CD14-positive monocyte (primary cell): Measurements from ENCODE around the gene ANXA4. TPM values are rescaled to one million over a fixed set of nuclear protein-coding genes. Genes with fewer than 3 reads are reported as not detected.
"Not testable (repeated sequence)": the region's sequence is repeated elsewhere in the genome, so short reads cannot be mapped to it uniquely, and the experiment has no call there.

Experiments
- DNase-seq, 3 donors: peaks; one replicate each; pipeline ENCODE4 v3.0.0-alpha.2; 2011 to 2022
- H2AFZ ChIP-seq: 2 replicates; pipeline ENCODE4 v1.6.0; 2012; ENCODE audit warnings: mild to moderate bottlenecking, low read depth, low read length, inconsistent platforms; ENCODE audit not compliant: insufficient read depth, poor library complexity, severe bottlenecking
- H3K27ac ChIP-seq, 2 donors: 1 replicate in 1 of 2; 2 replicates in 1 of 2; pipeline ENCODE4 v1.5.1; 2012 to 2013; ENCODE audit warnings: low read length in 2 of 2, control low read depth in 1 of 2, inconsistent platforms in 1 of 2, low read depth in 1 of 2, mild to moderate bottlenecking in 1 of 2
- H3K27me3 ChIP-seq, 2 donors: one replicate each; pipeline versions ENCODE4 v1.6.0 to v1.6.1; 2011 to 2013; ENCODE audit warnings: low read length in 2 of 2; ENCODE audit not compliant: control insufficient read depth in 2 of 2, insufficient read depth in 2 of 2
- H3K36me3 ChIP-seq, 2 donors: replicated peaks in 1 of 2; 1 replicate in 1 of 2; 2 replicates in 1 of 2; pipeline versions ENCODE4 v1.5.1 to v1.6.1; 2012 to 2013; ENCODE audit warnings: low read length in 2 of 2, control low read depth in 1 of 2, inconsistent platforms in 1 of 2, mild to moderate bottlenecking in 1 of 2; ENCODE audit not compliant: insufficient read depth in 2 of 2, control insufficient read depth in 1 of 2
- H3K4me1 ChIP-seq, 2 donors: 1 replicate in 1 of 2; 2 replicates in 1 of 2; pipeline versions ENCODE4 v1.5.1 to v1.6.1; 2012 to 2013; ENCODE audit warnings: low read length in 2 of 2, control low read depth in 1 of 2, inconsistent platforms in 1 of 2, mild to moderate bottlenecking in 1 of 2, moderate library complexity in 1 of 2; ENCODE audit not compliant: insufficient read depth in 2 of 2, control insufficient read depth in 1 of 2
- H3K4me2 ChIP-seq: replicated peaks from 2 replicates; pipeline ENCODE3; 2012; ENCODE audit warnings: low read length, moderate library complexity, mild to moderate bottlenecking; ENCODE audit not compliant: poor library complexity, severe bottlenecking; ENCODE audit errors: extremely low read depth
- H3K4me3 ChIP-seq, 3 experiments: fragments of 200-600 bp in 1 of 3; sonication (generic) in 1 of 3; replicated peaks in 1 of 3; 1 replicate in 2 of 3; 2 replicates in 1 of 3; pipeline ENCODE4 v1.5.1; 2011 to 2013; ENCODE audit warnings: low read length in 3 of 3, mild to moderate bottlenecking in 3 of 3, control low read depth in 2 of 3, low read depth in 2 of 3, inconsistent platforms in 1 of 3, moderate library complexity in 1 of 3
- H3K79me2 ChIP-seq: 2 replicates; pipeline ENCODE4 v1.6.0; 2012; ENCODE audit warnings: mild to moderate bottlenecking, control low read depth, inconsistent platforms, low read length, moderate library complexity; ENCODE audit not compliant: insufficient read depth
- H3K9ac ChIP-seq: 2 replicates; pipeline ENCODE4 v1.6.0; 2017; ENCODE audit warnings: low read length, mild to moderate bottlenecking; ENCODE audit not compliant: insufficient read depth, poor library complexity, severe bottlenecking
- H3K9me3 ChIP-seq, 2 donors: replicated peaks in 1 of 2; 1 replicate in 1 of 2; 2 replicates in 1 of 2; pipeline versions ENCODE4 v1.5.1 to v1.6.1; 2012 to 2013; ENCODE audit warnings: low read length in 2 of 2, control low read depth in 1 of 2; ENCODE audit not compliant: control insufficient read depth in 1 of 2, insufficient read depth in 1 of 2
- H4K20me1 ChIP-seq: 2 replicates; pipeline ENCODE4 v1.6.0; 2012; ENCODE audit warnings: mild to moderate bottlenecking, low read length, control low read depth, moderate library complexity; ENCODE audit not compliant: insufficient read depth
- H3K27ac Mint-ChIP-seq, 7 donors: one replicate each; pipeline ENCODE4 v1.8.0; 2020; ENCODE audit warnings: mild to moderate bottlenecking in 7 of 7, mixed read lengths in 7 of 7, moderate library complexity in 6 of 7, inconsistent platforms in 2 of 7
- H3K27me3 Mint-ChIP-seq, 3 donors: one replicate each; pipeline ENCODE4 v1.8.0; 2021 to 2022; ENCODE audit warnings: low read depth in 3 of 3, mild to moderate bottlenecking in 3 of 3, mixed read lengths in 3 of 3, moderate library complexity in 3 of 3, inconsistent platforms in 1 of 3
- H3K36me3 Mint-ChIP-seq, 2 donors: one replicate each; pipeline ENCODE4 v1.8.0; 2020; ENCODE audit warnings: mixed read lengths in 2 of 2, inconsistent platforms in 1 of 2, mild to moderate bottlenecking in 1 of 2
- H3K4me1 Mint-ChIP-seq: one replicate; pipeline ENCODE4 v1.8.0; 2020; ENCODE audit warnings: mild to moderate bottlenecking, mixed read lengths
- H3K4me3 Mint-ChIP-seq, 2 donors: one replicate each; pipeline ENCODE4 v1.8.0; 2020; ENCODE audit warnings: mild to moderate bottlenecking in 2 of 2, mixed read lengths in 2 of 2, moderate library complexity in 1 of 2
- H3K9me3 Mint-ChIP-seq, 7 donors: one replicate each; pipeline ENCODE4 v1.8.0; 2020 to 2022; ENCODE audit warnings: mixed read lengths in 7 of 7, mild to moderate bottlenecking in 6 of 7, moderate library complexity in 6 of 7, inconsistent platforms in 2 of 7
- WGBS: methylation state at CpG from one replicate; pipeline ENCODE4 v1.1.5; 2013; ENCODE audit warnings: missing lambda C conversion rate; ENCODE audit not compliant: insufficient coverage; 5-methylcytosine and 5-hydroxymethylcytosine counted together
- intact Hi-C, 2 donors: fragments of 100-400 bp; cut with micrococcal nuclease; formaldehyde crosslinking; loops; one replicate each; pipeline versions ENCODE4 v1.15.0 to v1.15.1; 2023
- polyA plus RNA-seq, 3 donors: library from polyadenylated mRNA; depleted of rRNA in 1 of 3; unstranded in 2 of 3; stranded (reverse) in 1 of 3; fragments of 300-500 nt in 2 of 3; fragments of >200 nt in 1 of 3; fragmentation: Illumina TruSeq in 2 of 3; gene quantifications; 1 replicate in 2 of 3; 2 replicates in 1 of 3; pipeline ENCODE4 v1.2.3, GENCODE V29; 2012 to 2021
- TF ChIP-seq, protein P1 (sequence below): fragments of 200-600 bp; IDR thresholded peaks from one replicate; pipeline ENCODE4 v1.8.0; 2022; ENCODE audit warnings: antibody characterized with exemption, mild to moderate bottlenecking

ANXA4 gene
- polyA plus RNA-seq, 3 donors, result 30.0 to 95.7 (median 64.7) TPM

GRCh38 chr2:69801745-69802290 is 59.9 kb downstream of the ANXA4 start:
- TF ChIP-seq, protein P1, sequence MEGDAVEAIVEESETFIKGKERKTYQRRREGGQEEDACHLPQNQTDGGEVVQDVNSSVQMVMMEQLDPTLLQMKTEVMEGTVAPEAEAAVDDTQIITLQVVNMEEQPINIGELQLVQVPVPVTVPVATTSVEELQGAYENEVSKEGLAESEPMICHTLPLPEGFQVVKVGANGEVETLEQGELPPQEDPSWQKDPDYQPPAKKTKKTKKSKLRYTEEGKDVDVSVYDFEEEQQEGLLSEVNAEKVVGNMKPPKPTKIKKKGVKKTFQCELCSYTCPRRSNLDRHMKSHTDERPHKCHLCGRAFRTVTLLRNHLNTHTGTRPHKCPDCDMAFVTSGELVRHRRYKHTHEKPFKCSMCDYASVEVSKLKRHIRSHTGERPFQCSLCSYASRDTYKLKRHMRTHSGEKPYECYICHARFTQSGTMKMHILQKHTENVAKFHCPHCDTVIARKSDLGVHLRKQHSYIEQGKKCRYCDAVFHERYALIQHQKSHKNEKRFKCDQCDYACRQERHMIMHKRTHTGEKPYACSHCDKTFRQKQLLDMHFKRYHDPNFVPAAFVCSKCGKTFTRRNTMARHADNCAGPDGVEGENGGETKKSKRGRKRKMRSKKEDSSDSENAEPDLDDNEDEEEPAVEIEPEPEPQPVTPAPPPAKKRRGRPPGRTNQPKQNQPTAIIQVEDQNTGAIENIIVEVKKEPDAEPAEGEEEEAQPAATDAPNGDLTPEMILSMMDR, result no peak
- no peak for DNase-seq
- peaks cover 52% of the 10 kb centered on the region for H3K4me1 Mint-ChIP-seq
- Histone ChIP-seq H3K79me2 (no peaks in the 10 kb centered on the region), H2AFZ (no peak overlapping the region), H3K4me2 (no peak overlapping the region), H3K36me3 (peaks cover 10 to 39% of the 10 kb centered on the region in 2 donors), H3K9ac (no peak overlapping the region), H3K9me3 (no peaks in the 10 kb centered on the region), H3K4me1 (peaks cover 24 to 39% of the 10 kb centered on the region in 2 donors), H3K27me3 (no peaks in the 10 kb centered on the region), H3K27ac (no peak overlapping the region), H4K20me1 (no peaks in the 10 kb centered on the region), H3K4me3 (no peak overlapping the region)
- intact Hi-C loops, result no loop called here
- H3K4me3 Mint-ChIP-seq, result no peak overlapping the region
- WGBS, result 100% methylated on average over 1 of the region's 1 CpG
- H3K27me3 Mint-ChIP-seq, result no peaks in the 10 kb centered on the region
- peak overlapping the region in 1 of 7 donors; percentile 74 for H3K27ac Mint-ChIP-seq
- H3K9me3 Mint-ChIP-seq, result peaks cover 0 to 2% (median 0%) of the 10 kb centered on the region in 7 donors
- peaks cover 38 to 45% of the 10 kb centered on the region in 2 donors for H3K36me3 Mint-ChIP-seq

DNA sequence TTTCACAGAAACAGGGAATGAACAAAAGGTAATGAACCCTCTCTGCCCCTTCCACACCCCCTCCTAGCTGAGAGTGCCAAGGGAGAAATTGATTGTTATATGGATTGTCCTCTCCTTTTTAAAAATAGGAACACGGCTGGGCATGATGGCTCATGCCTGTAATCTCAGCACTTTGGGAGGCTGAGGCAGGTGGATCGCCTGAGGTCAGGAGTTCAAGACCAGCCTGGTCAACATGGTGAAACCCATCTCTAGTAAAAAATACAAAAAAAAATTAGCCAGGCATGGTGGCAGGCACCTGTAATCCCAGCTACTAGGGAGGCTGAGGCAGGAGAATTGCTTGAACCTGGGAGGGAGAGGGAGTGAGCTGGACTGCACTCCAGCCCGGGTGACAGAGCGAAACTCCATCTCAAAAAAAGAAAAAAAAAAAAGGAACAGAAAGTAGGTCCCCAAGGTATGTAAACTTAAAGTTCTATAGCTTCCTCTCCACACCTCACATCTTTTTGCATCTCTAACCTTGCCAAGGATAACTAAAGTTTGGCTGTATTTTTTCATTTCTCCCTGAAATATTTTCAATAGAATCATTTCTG is 60.9 kb downstream of the ANXA4 start:
- H3K4me1 Mint-ChIP-seq, result peaks cover 46% of the 10 kb centered on the region
- H2AFZ ChIP-seq, result not testable (repeated sequence)

More for the DNA sequence above, 60.9 kb downstream of the ANXA4 start:
- intact Hi-C loops, H3K27me3 ChIP-seq, H3K27ac ChIP-seq, H3K4me2 ChIP-seq, H4K20me1 ChIP-seq, H3K9ac ChIP-seq, H3K9me3 Mint-ChIP-seq, H3K4me3 ChIP-seq, H3K79me2 ChIP-seq, H3K27me3 Mint-ChIP-seq, H3K9me3 ChIP-seq, H3K4me3 Mint-ChIP-seq: not testable (repeated sequence)
- peaks cover 24 to 36% of the 10 kb centered on the region in 2 donors for H3K4me1 ChIP-seq
- DNase-seq, result peak in 1 of 3 donors; percentile 7
- Mint-ChIP-seq H3K36me3 (peaks cover 42 to 54% of the 10 kb centered on the region in 2 donors), H3K27ac (peak overlapping the region in 4 of 7 donors; percentile 21 to 57 (median 36))
- no CpG with 5 or more reads among the region's 4 CpGs for WGBS
- H3K36me3 ChIP-seq, result peaks cover 17 to 46% of the 10 kb centered on the region in 2 donors
